GM19395 (cell line): ENCODE measurements around the gene KRT86.
"Not testable (repeated sequence)": the region's sequence is repeated elsewhere in the genome, so short reads cannot be mapped to it uniquely, and the experiment has no call there.

Experiments
- ATAC-seq: cut with Tn5 transposase; IDR thresholded peaks from one replicate; pipeline ENCODE4 v1.9.1; 2021; ENCODE audit warnings: mild to moderate bottlenecking, moderate library complexity; ENCODE audit not compliant: unreplicated experiment

Gene KRT86

GRCh38 chr12:52251367-52252051, 22.9 kb upstream of the KRT86 start:
- ATAC-seq = no peak

GRCh38 chr12:52252175-52252615, 22.2 kb upstream of the KRT86 start:
- not testable (repeated sequence) for ATAC-seq

GRCh38 chr12:52252728-52253343, 21.6 kb upstream of the KRT86 start:
- ATAC-seq = no peak

- ATAC-seq = no peak
These were observed 20.9 kb upstream of the KRT86 start for GRCh38 chr12:52253391-52254179.

GRCh38 chr12:52254180-52254964, 20.1 kb upstream of the KRT86 start:
- no peak for ATAC-seq

- ATAC-seq = no peak
These were observed 19.3 kb upstream of the KRT86 start for GRCh38 chr12:52254965-52255751.

- no peak for ATAC-seq
These were observed 18.4 kb upstream of the KRT86 start for GRCh38 chr12:52255926-52256583.

GRCh38 chr12:52256584-52256935, 17.9 kb upstream of the KRT86 start:
- no peak for ATAC-seq

- ATAC-seq = no peak
These were observed 17.3 kb upstream of the KRT86 start for GRCh38 chr12:52257074-52257551.

- not testable (repeated sequence) for ATAC-seq
These were observed 16.5 kb upstream of the KRT86 start for GRCh38 chr12:52257922-52258321.

GRCh38 chr12:52258335-52258901, 16.0 kb upstream of the KRT86 start:
- ATAC-seq = no peak

GRCh38 chr12:52259657-52260243, 14.7 kb upstream of the KRT86 start:
- ATAC-seq = no peak

- ATAC-seq = no peak
These were observed 13.9 kb upstream of the KRT86 start for GRCh38 chr12:52260361-52261207.

GRCh38 chr12:52261208-52261484, 13.3 kb upstream of the KRT86 start:
- ATAC-seq = no peak

GRCh38 chr12:52262286-52262685, 12.2 kb upstream of the KRT86 start:
- ATAC-seq = no peak

GRCh38 chr12:52263761-52264434, 10.5 kb upstream of the KRT86 start:
- no peak for ATAC-seq

- no peak for ATAC-seq
These were observed 10.0 kb upstream of the KRT86 start for GRCh38 chr12:52264435-52264825.

- no peak for ATAC-seq
These were observed 7.9 kb upstream of the KRT86 start for GRCh38 chr12:52266514-52266913.
